SU-DHL-6 (cell line): ENCODE results near the gene PRR22.

Source experiments
- H2AFZ ChIP-seq: fragments of 200-600 bp; sonication (generic); 2 replicates; pipeline ENCODE4 v1.6.1; 2014; ENCODE audit warnings: low read depth, mild to moderate bottlenecking, moderate library complexity, mixed read lengths, antibody characterized with exemption, low read length; ENCODE audit not compliant: severe bottlenecking
- H3F3A ChIP-seq: fragments of 200-600 bp; shearing (Covaris generic); 2 replicates; pipeline ENCODE4 v1.6.0; 2016; ENCODE audit warnings: antibody characterized with exemption, mild to moderate bottlenecking; ENCODE audit not compliant: insufficient read depth
- H3K27ac ChIP-seq: fragments of 200-600 bp; sonication (generic); 2 replicates; pipeline ENCODE4 v1.5.1; 2016; ENCODE audit warnings: low read depth, mild to moderate bottlenecking, low read length, moderate library complexity, mixed read lengths
- H3K27me3 ChIP-seq: fragments of 200-600 bp; sonication (generic), shearing (Covaris generic); 2 replicates; pipeline ENCODE4 v1.6.0; 2014; ENCODE audit warnings: mild to moderate bottlenecking, low read length
- H3K36me3 ChIP-seq: fragments of 200-600 bp; sonication (generic); 2 replicates; pipeline ENCODE4 v1.6.1; 2014; ENCODE audit warnings: mild to moderate bottlenecking, low read length, mixed read lengths
- H3K4me2 ChIP-seq: fragments of 300-600, 200-600 bp; shearing (Covaris generic), sonication (generic); 2 replicates; pipeline ENCODE4 v1.6.0; 2014; ENCODE audit warnings: low read length, low read depth, mild to moderate bottlenecking; ENCODE audit not compliant: poor library complexity, severe bottlenecking
- H3K4me3 ChIP-seq: fragments of 200-600 bp; sonication (generic); 2 replicates; pipeline ENCODE4 v1.5.1; 2014; ENCODE audit warnings: antibody characterized with exemption, low read length, mild to moderate bottlenecking, mixed read lengths; ENCODE audit not compliant: insufficient read depth, poor library complexity, severe bottlenecking
- H3K79me2 ChIP-seq: fragments of 200-600 bp; sonication (generic); 2 replicates; pipeline ENCODE4 v1.6.1; 2014; ENCODE audit warnings: mild to moderate bottlenecking, low read length, moderate library complexity; ENCODE audit not compliant: insufficient read depth
- H3K9ac ChIP-seq: fragments of 200-600 bp; sonication (generic); 2 replicates; pipeline ENCODE4 v1.7.0; 2014; ENCODE audit warnings: mild to moderate bottlenecking, low read length
- H3K9me2 ChIP-seq: fragments of 200-600 bp; sonication (generic); replicated peaks from 2 replicates; pipeline ENCODE4 v1.6.1; 2014; ENCODE audit warnings: low read length; ENCODE audit not compliant: insufficient read depth
- H3K9me3 ChIP-seq: fragments of 200-600 bp; sonication (generic); 2 replicates; pipeline ENCODE4 v1.6.1; 2014; ENCODE audit warnings: low read length, mixed read lengths; ENCODE audit not compliant: insufficient read depth
- H4K20me1 ChIP-seq: fragments of 200-600 bp; sonication (generic); 2 replicates; pipeline ENCODE4 v1.6.1; 2014; ENCODE audit warnings: low read depth, mild to moderate bottlenecking, antibody characterized with exemption, low read length, moderate library complexity, mixed read lengths
- CTCF ChIP-seq: fragments of 200-600 bp; sonication (generic); IDR thresholded peaks from one replicate; pipeline ENCODE4 v1.5.1; 2017; ENCODE audit warnings: antibody characterized with exemption, mild to moderate bottlenecking, low read length, moderate library complexity; ENCODE audit not compliant: insufficient read depth, poor library complexity, severe bottlenecking
- EZH2phosphoT487 ChIP-seq: fragments of 200-600 bp; sonication (generic), shearing (Covaris generic); conservative IDR thresholded peaks from 2 replicates; pipeline ENCODE4 v1.6.1; 2018; ENCODE audit warnings: mild to moderate bottlenecking, antibody characterized with exemption, low read length, moderate library complexity, mixed read lengths

PRR22 gene

GRCh38 chr19:5805462-5806132, 21.1 kb upstream of the PRR22 start:
- Histone ChIP-seq H2AFZ (no peak overlapping the region), H3K36me3 (no peaks in the 10 kb centered on the region), H3K79me2 (no peaks in the 10 kb centered on the region), H3K9ac (no peak overlapping the region), H3K27me3 (no peaks in the 10 kb centered on the region), H3K4me3 (no peak overlapping the region), H3K4me2 (no peak overlapping the region), H3K9me2 (no peaks in the 10 kb centered on the region), H3K9me3 (no peaks in the 10 kb centered on the region), H3F3A (no peaks in the 10 kb centered on the region), H3K27ac (no peak overlapping the region), H4K20me1 (no peaks in the 10 kb centered on the region)
- no peak for TF ChIP-seq EZH2phosphoT487
- TF ChIP-seq CTCF: peak; percentile 41

GRCh38 chr19:5804516-5805461, 20.2 kb upstream of the PRR22 start, which contains the start of gene NRTN:
TSS of gene NRTN (plus strand) at chr19:5805067. CDS start at chr19:5824166, 19,099 bp downstream.
- H3K9ac ChIP-seq: peak within 1 kb of the TSS; percentile 34
- H3K4me3 ChIP-seq: peak within 1 kb of the TSS; percentile 47
- no peak within 1 kb of the TSS for H3K27ac ChIP-seq
- H3K79me2 ChIP-seq: no peaks in the 10 kb centered on the region
- H2AFZ ChIP-seq: peak within 1 kb of the TSS; percentile 77
- no peaks in the 10 kb centered on the region for H3K9me3 ChIP-seq
- H3K36me3 ChIP-seq: no peaks in the 10 kb centered on the region
- peak within 1 kb of the TSS; percentile 73 for H3K4me2 ChIP-seq
- no peaks in the 10 kb centered on the region for H3K9me2 ChIP-seq
- no peaks in the 10 kb centered on the region for H3K27me3 ChIP-seq
- H4K20me1 ChIP-seq: no peaks in the 10 kb centered on the region
- TF ChIP-seq EZH2phosphoT487 (no peak), CTCF (no peak)
- no peaks in the 10 kb centered on the region for H3F3A ChIP-seq

DNA sequence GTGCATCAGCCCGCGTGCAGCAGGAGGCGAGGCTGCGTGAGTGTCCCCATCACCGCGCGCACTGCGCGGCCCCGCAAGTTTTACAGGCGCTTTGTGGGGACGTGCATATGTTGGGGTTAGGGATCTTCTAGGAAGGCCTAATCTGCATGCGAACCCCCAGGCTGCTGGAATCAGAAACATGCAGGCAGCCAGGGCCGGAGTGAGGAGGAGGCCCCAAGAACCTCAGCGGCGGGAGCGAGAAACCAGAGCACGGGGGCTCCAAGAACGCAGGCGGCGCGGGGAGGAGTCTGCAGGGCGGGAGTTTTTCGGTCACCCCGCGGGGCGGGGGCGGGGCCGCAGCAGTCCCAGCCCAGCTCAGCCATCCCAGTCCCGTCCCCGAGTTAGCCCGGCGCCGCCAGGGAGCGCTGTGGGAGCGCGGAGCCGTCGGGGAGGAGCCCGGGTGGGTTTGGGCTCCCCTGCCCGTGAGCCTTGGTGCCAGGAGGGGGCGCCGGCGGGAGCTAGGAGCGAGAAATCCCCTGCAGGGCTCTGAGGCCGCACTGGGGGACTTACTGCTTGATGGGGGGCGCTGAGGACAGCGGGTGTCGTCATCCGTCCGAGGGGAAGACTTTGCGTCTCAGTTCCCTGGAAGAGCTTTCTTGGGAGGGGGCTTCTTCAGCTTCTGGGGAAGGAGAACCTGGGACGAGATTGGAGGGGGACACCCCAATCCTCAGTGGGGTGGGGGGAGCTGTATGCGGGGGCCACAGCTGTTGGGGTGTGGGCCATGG, 19.4 kb upstream of the PRR22 start:
- Histone ChIP-seq H3K27ac (no peak overlapping the region), H3K27me3 (no peaks in the 10 kb centered on the region), H3K4me3 (peak overlapping the region; percentile 47), H3K79me2 (no peaks in the 10 kb centered on the region), H3F3A (no peaks in the 10 kb centered on the region), H4K20me1 (no peaks in the 10 kb centered on the region), H3K9me3 (no peaks in the 10 kb centered on the region), H2AFZ (peak overlapping the region; percentile 77), H3K9ac (peak overlapping the region; percentile 34), H3K36me3 (no peaks in the 10 kb centered on the region), H3K4me2 (peak overlapping the region; percentile 73), H3K9me2 (no peaks in the 10 kb centered on the region)
- no peak for TF ChIP-seq EZH2phosphoT487
- TF ChIP-seq CTCF: peak; percentile 96
